T-helper 1 cell treated with Interleukin-12 subunit alpha and Interleukin-12 subunit beta and Interleukin-4 antibody, amounts not matched to agents 30 μg/mL and 1 μg/mL, for 36 hours (primary cell): ENCODE results near the gene FGF4.
A peak's percentile ranks its signal among the peaks of the same experiment; 100 is the strongest.

Source experiments
- H3K27ac Mint-ChIP-seq: one replicate; pipeline ENCODE4 v1.8.0; 2021; ENCODE audit warnings: mild to moderate bottlenecking, mixed read lengths
- H3K27me3 Mint-ChIP-seq: one replicate; pipeline ENCODE4 v1.8.0; 2021; ENCODE audit warnings: low read depth, mixed read lengths
- H3K36me3 Mint-ChIP-seq: one replicate; pipeline ENCODE4 v1.8.0; 2021; ENCODE audit warnings: low read depth, mixed read lengths
- H3K4me1 Mint-ChIP-seq: one replicate; pipeline ENCODE4 v1.8.0; 2021; ENCODE audit warnings: low read depth, mixed read lengths
- H3K4me3 Mint-ChIP-seq: one replicate; pipeline ENCODE4 v1.8.0; 2021; ENCODE audit warnings: mild to moderate bottlenecking, moderate library complexity, mixed read lengths
- H3K9me3 Mint-ChIP-seq: one replicate; pipeline ENCODE4 v1.8.0; 2021; ENCODE audit warnings: mixed read lengths

The FGF4 gene

GRCh38 chr11:69775163-69775755 is at the start of gene FGF4:
FGF4 (minus strand) TSS chr11:69775341; CDS start chr11:69775084, 257 bp downstream.
- no peaks in the 10 kb centered on the region for H3K9me3 Mint-ChIP-seq
- H3K27me3 Mint-ChIP-seq = peaks cover 51% of the 10 kb centered on the region
- H3K4me3 Mint-ChIP-seq = no peak within 1 kb of the TSS
- no peak within 1 kb of the TSS for H3K27ac Mint-ChIP-seq
- H3K4me1 Mint-ChIP-seq = no peaks in the 10 kb centered on the region
- H3K36me3 Mint-ChIP-seq = no peaks in the 10 kb centered on the region

- H3K27ac Mint-ChIP-seq = no peak overlapping the region
- H3K9me3 Mint-ChIP-seq = no peaks in the 10 kb centered on the region
- no peaks in the 10 kb centered on the region for H3K4me1 Mint-ChIP-seq
Measured at GRCh38 chr11:69823641-69824265, 48.6 kb upstream of the FGF4 start.

GRCh38 chr11:69822676-69823494 is 47.7 kb upstream of the FGF4 start:
- peaks cover 28% of the 10 kb centered on the region for H3K27me3 Mint-ChIP-seq
- no peaks in the 10 kb centered on the region for H3K9me3 Mint-ChIP-seq

More at GRCh38 chr11:69823641-69824265, 48.6 kb upstream of the FGF4 start:
- Mint-ChIP-seq H3K27me3 (peaks cover 28% of the 10 kb centered on the region), H3K4me3 (no peak overlapping the region), H3K36me3 (no peaks in the 10 kb centered on the region)

GRCh38 chr11:69821511-69822040 is 46.4 kb upstream of the FGF4 start:
- Mint-ChIP-seq H3K9me3 (no peaks in the 10 kb centered on the region), H3K4me1 (no peaks in the 10 kb centered on the region), H3K27me3 (peaks cover 33% of the 10 kb centered on the region), H3K4me3 (no peak overlapping the region), H3K27ac (no peak overlapping the region), H3K36me3 (no peaks in the 10 kb centered on the region)

More at GRCh38 chr11:69822676-69823494, 47.7 kb upstream of the FGF4 start:
- Mint-ChIP-seq H3K4me1 (no peaks in the 10 kb centered on the region), H3K36me3 (no peaks in the 10 kb centered on the region), H3K27ac (no peak overlapping the region), H3K4me3 (no peak overlapping the region)

- no peak overlapping the region for H3K4me3 Mint-ChIP-seq
Measured at GRCh38 chr11:69820441-69820840, 45.3 kb upstream of the FGF4 start.

GRCh38 chr11:69819541-69820070 is 44.5 kb upstream of the FGF4 start:
- H3K36me3 Mint-ChIP-seq = no peaks in the 10 kb centered on the region
- H3K4me3 Mint-ChIP-seq = no peak overlapping the region
- H3K27me3 Mint-ChIP-seq = peaks cover 42% of the 10 kb centered on the region
- H3K4me1 Mint-ChIP-seq = no peaks in the 10 kb centered on the region
- H3K27ac Mint-ChIP-seq = peak overlapping the region; percentile 23
- H3K9me3 Mint-ChIP-seq = no peaks in the 10 kb centered on the region

More at GRCh38 chr11:69820441-69820840, 45.3 kb upstream of the FGF4 start:
- no peaks in the 10 kb centered on the region for H3K36me3 Mint-ChIP-seq
- no peaks in the 10 kb centered on the region for H3K9me3 Mint-ChIP-seq
- H3K4me1 Mint-ChIP-seq = no peaks in the 10 kb centered on the region
- peaks cover 42% of the 10 kb centered on the region for H3K27me3 Mint-ChIP-seq
- no peak overlapping the region for H3K27ac Mint-ChIP-seq

- no peaks in the 10 kb centered on the region for H3K9me3 Mint-ChIP-seq
- H3K27me3 Mint-ChIP-seq = peaks cover 48% of the 10 kb centered on the region
- H3K4me1 Mint-ChIP-seq = no peaks in the 10 kb centered on the region
- H3K4me3 Mint-ChIP-seq = no peak within 1 kb of the TSS
- no peaks in the 10 kb centered on the region for H3K36me3 Mint-ChIP-seq
- peak within 1 kb of the TSS; percentile 23 for H3K27ac Mint-ChIP-seq
Measured at GRCh38 chr11:69818603-69819441, 43.7 kb upstream of the FGF4 start, which contains the start of gene FGF3. FGF3 (minus strand) TSS chr11:69819416; CDS start chr11:69818933, 483 bp downstream.

GRCh38 chr11:69818231-69818602 is 43.1 kb upstream of the FGF4 start:
- Mint-ChIP-seq H3K4me3 (no peak overlapping the region), H3K9me3 (no peaks in the 10 kb centered on the region), H3K36me3 (no peaks in the 10 kb centered on the region), H3K27me3 (peaks cover 46% of the 10 kb centered on the region), H3K4me1 (no peaks in the 10 kb centered on the region), H3K27ac (no peak overlapping the region)

- Mint-ChIP-seq H3K27me3 (peaks cover 42% of the 10 kb centered on the region), H3K36me3 (no peaks in the 10 kb centered on the region), H3K9me3 (no peaks in the 10 kb centered on the region), H3K4me3 (no peak overlapping the region), H3K4me1 (no peaks in the 10 kb centered on the region), H3K27ac (no peak overlapping the region)
Measured at GRCh38 chr11:69817265-69818230, 42.4 kb upstream of the FGF4 start.

GRCh38 chr11:69816671-69817070 is 41.5 kb upstream of the FGF4 start:
- Mint-ChIP-seq H3K36me3 (no peaks in the 10 kb centered on the region), H3K4me3 (no peak overlapping the region), H3K4me1 (no peaks in the 10 kb centered on the region), H3K9me3 (no peaks in the 10 kb centered on the region), H3K27me3 (peaks cover 38% of the 10 kb centered on the region), H3K27ac (no peak overlapping the region)

GRCh38 chr11:69815973-69816372 is 40.8 kb upstream of the FGF4 start:
- Mint-ChIP-seq H3K4me1 (no peaks in the 10 kb centered on the region), H3K27me3 (peaks cover 35% of the 10 kb centered on the region)

GRCh38 chr11:69814902-69815301 is 39.8 kb upstream of the FGF4 start:
- Mint-ChIP-seq H3K27ac (no peak overlapping the region), H3K4me1 (no peaks in the 10 kb centered on the region), H3K4me3 (no peak overlapping the region), H3K36me3 (no peaks in the 10 kb centered on the region), H3K27me3 (peaks cover 24% of the 10 kb centered on the region), H3K9me3 (no peaks in the 10 kb centered on the region)

More at GRCh38 chr11:69815973-69816372, 40.8 kb upstream of the FGF4 start:
- H3K36me3 Mint-ChIP-seq = no peaks in the 10 kb centered on the region
- no peak overlapping the region for H3K27ac Mint-ChIP-seq
- no peaks in the 10 kb centered on the region for H3K9me3 Mint-ChIP-seq
- no peak overlapping the region for H3K4me3 Mint-ChIP-seq

GRCh38 chr11:69814411-69814810 is 39.3 kb upstream of the FGF4 start:
- no peak overlapping the region for H3K4me3 Mint-ChIP-seq
- H3K36me3 Mint-ChIP-seq = no peaks in the 10 kb centered on the region
- no peaks in the 10 kb centered on the region for H3K4me1 Mint-ChIP-seq
- no peak overlapping the region for H3K27ac Mint-ChIP-seq
- peaks cover 23% of the 10 kb centered on the region for H3K27me3 Mint-ChIP-seq
- H3K9me3 Mint-ChIP-seq = no peaks in the 10 kb centered on the region
